HepG2 (cell line): Measurements from ENCODE around the gene MTREX. TPM values are rescaled to one million over a fixed set of nuclear protein-coding genes. Genes with fewer than 3 reads are reported as not detected.

Experiments used
- ATAC-seq: fragments of 200-7000 bp; cut with Tn5 transposase; 3 replicates; pipeline ENCODE4 v1.9.1; 2020; ENCODE audit warnings: mild to moderate bottlenecking, moderate library complexity
- BruUV-seq: library from RNA; stranded (reverse); fragments of 400-500 nt; replicated peaks from 2 replicates; lab custom pipeline; 2021; lab: Mats Ljungman, UMichigan
- CTCF ChIA-PET: fragments of 300-600 bp; formaldehyde crosslinking; extraction: SDS; loops from one replicate; lab custom pipeline; 2021; ENCODE audit warnings: low total read pairs, inconsistent platforms, low intra/inter-chr PET ratio; lab: Yijun Ruan, JAX
- POLR2A ChIA-PET: fragments of 350-600 bp; sonication (Branson Sonifier 250); formaldehyde crosslinking; loops from one replicate; lab custom pipeline; 2020; ENCODE audit warnings: antibody characterized with exemption, inconsistent platforms; lab: Yijun Ruan, JAX
- DNase-seq: peaks from one replicate; pipeline ENCODE4 v3.0.0-alpha.2; 2015; ENCODE audit warnings: low spot score
- FAIRE-seq: peaks from 3 replicates; lab custom pipeline; 2011; peaks lifted over from hg19 to GRCh38; lab: Jason Lieb, UNC
- H2AFZ ChIP-seq: one replicate; pipeline ENCODE4 v1.6.1; 2011; ENCODE audit warnings: low read length, inconsistent platforms
- H3K27ac ChIP-seq: fragments of 300-600 bp; 3 replicates; pipeline ENCODE4 v1.8.0; 2011; ENCODE audit warnings: mixed run types, mild to moderate bottlenecking, mixed read lengths, low read length, inconsistent platforms; ENCODE audit not compliant: insufficient read depth; ENCODE audit errors: extremely low read length
- H3K27me3 ChIP-seq, 2 experiments: fragments of 200-600 bp in 1 of 2; 2 replicates in 1 of 2; 3 replicates in 1 of 2; pipeline versions ENCODE4 v1.6.0 to v1.8.0; 2011; ENCODE audit warnings: low read length in 2 of 2, mild to moderate bottlenecking in 2 of 2, moderate library complexity in 2 of 2, inconsistent platforms in 1 of 2; ENCODE audit not compliant: insufficient read depth in 2 of 2, control insufficient read depth in 1 of 2
- H3K36me3 ChIP-seq, 2 experiments: fragments of 200-600 bp in 1 of 2; replicated peaks in 1 of 2; 2 replicates in 1 of 2; 3 replicates in 1 of 2; pipeline versions ENCODE4 v1.5.1 to v1.8.0; 2011; ENCODE audit warnings: low read length in 2 of 2, inconsistent platforms in 1 of 2; ENCODE audit not compliant: insufficient read depth in 2 of 2, control insufficient read depth in 1 of 2
- H3K4me1 ChIP-seq: 2 replicates; pipeline ENCODE4 v1.5.1; 2012; ENCODE audit warnings: low read length, inconsistent platforms; ENCODE audit not compliant: insufficient read depth
- H3K4me2 ChIP-seq: 2 replicates; pipeline ENCODE4 v1.6.0; 2011; ENCODE audit warnings: low read depth, low read length, inconsistent platforms
- H3K4me3 ChIP-seq, 3 experiments: fragments of 200-600 bp in 1 of 3; sonication (generic), shearing (Covaris generic) in 1 of 3; replicated peaks in 1 of 3; 2 replicates each; pipeline ENCODE4 v1.5.1; 2011 to 2016; ENCODE audit warnings: low read length in 3 of 3, inconsistent platforms in 2 of 3, low read depth in 2 of 3, mild to moderate bottlenecking in 2 of 3, control low read depth in 1 of 3, mixed read lengths in 1 of 3; ENCODE audit not compliant: insufficient read depth in 1 of 3
- H3K79me2 ChIP-seq: one replicate; pipeline ENCODE4 v1.6.1; 2011; ENCODE audit warnings: low read length, inconsistent platforms; ENCODE audit not compliant: insufficient read depth
- H3K9ac ChIP-seq: 2 replicates; pipeline ENCODE4 v1.6.0; 2011; ENCODE audit warnings: mild to moderate bottlenecking, low read depth, low read length, inconsistent platforms; ENCODE audit not compliant: insufficient read depth
- H3K9me3 ChIP-seq: 2 replicates; pipeline ENCODE4 v1.5.1; 2012; ENCODE audit warnings: mild to moderate bottlenecking, low read length
- H4K20me1 ChIP-seq: 2 replicates; pipeline ENCODE4 v1.6.0; 2011; ENCODE audit warnings: inconsistent platforms, mild to moderate bottlenecking, low read length, moderate library complexity; ENCODE audit not compliant: insufficient read depth
- ARID3A ChIP-seq: IDR thresholded peaks from 2 replicates; pipeline ENCODE4 v1.6.1; 2012; ENCODE audit warnings: low read depth, low read length, improper control_type of control experiment
- KAT2B ChIP-seq: fragments of 150-350 bp; IDR thresholded peaks from 2 replicates; pipeline ENCODE4 v1.6.1; 2014; ENCODE audit warnings: low read depth, low read length, borderline replicate concordance
- RAD21 ChIP-seq: fragments of 450-650 bp; formaldehyde crosslinking; IDR thresholded peaks from 2 replicates; pipeline ENCODE4 v1.5.0; 2020; ENCODE audit warnings: mild to moderate bottlenecking
- SMC3 ChIP-seq: IDR thresholded peaks from 2 replicates; pipeline ENCODE4 v1.6.1; 2011; ENCODE audit warnings: low read length, improper control_type of control experiment
- STAG1 ChIP-seq: sonication (generic); formaldehyde crosslinking; IDR thresholded peaks from 2 replicates; pipeline ENCODE4 v1.4.0; 2020; ENCODE audit warnings: missing genetic modification reagents
- ZC3H4 ChIP-seq: sonication (generic); formaldehyde crosslinking; IDR thresholded peaks from 2 replicates; pipeline ENCODE4 v1.4.0; 2020; ENCODE audit warnings: missing genetic modification reagents, borderline replicate concordance
- WGBS: methylation state at CpG from one replicate; pipeline ENCODE4 v1.1.6; 2017; ENCODE audit warnings: low lambda C conversion rate; 5-methylcytosine and 5-hydroxymethylcytosine counted together
- in situ Hi-C: cut with HindIII; loops from 2 replicates; pipeline ENCODE4 v1.10.0; 2017; ENCODE audit warnings: low pct_unique_long_range_greater_than_20kb; ENCODE audit not compliant: extremely low pct_ligation_motif_present
- intact Hi-C: fragments of 100-400 bp; cut with micrococcal nuclease; formaldehyde crosslinking; loops from one replicate; pipeline ENCODE4 v1.10.0; 2022; ENCODE audit not compliant: unreplicated experiment
- polyA plus RNA-seq, 8 experiments: library from polyadenylated mRNA; depleted of rRNA in 3 of 8; stranded (reverse) in 7 of 8; unstranded in 1 of 8; fragments of >200 nt; fragmentation: Illumina TruSeq in 4 of 8; extraction: Trizol in 4 of 8; gene quantifications; 2 replicates each; pipeline versions ENCODE4 v1.2.1 to v1.2.3, GENCODE V29; 2011 to 2016; ENCODE audit warnings: low read depth in 4 of 8, missing spikeins in 1 of 8, mixed read lengths in 1 of 8; ENCODE audit not compliant: insufficient read depth in 1 of 8
- total RNA-seq, 5 experiments: library from RNA; depleted of rRNA; stranded (reverse); fragments of >200 nt; fragmentation: Illumina TruSeq; extraction: Trizol; gene quantifications; 2 replicates each; pipeline ENCODE4 v1.2.3, GENCODE V29; 2016; ENCODE audit warnings: low read depth in 1 of 5
- TF ChIP-seq, protein P1 (sequence below): sonication (generic); formaldehyde crosslinking; IDR thresholded peaks from 2 replicates; pipeline ENCODE4 v1.5.0; 2020; ENCODE audit warnings: mild to moderate bottlenecking, missing genetic modification reagents, moderate library complexity

MTREX gene
- total and polyA plus RNA-seq, 2 of the 13 experiments (the other 11 are each of a cell fraction or from before 2014, with no cell fraction given) = 16.4 to 91.5 TPM

DNA sequence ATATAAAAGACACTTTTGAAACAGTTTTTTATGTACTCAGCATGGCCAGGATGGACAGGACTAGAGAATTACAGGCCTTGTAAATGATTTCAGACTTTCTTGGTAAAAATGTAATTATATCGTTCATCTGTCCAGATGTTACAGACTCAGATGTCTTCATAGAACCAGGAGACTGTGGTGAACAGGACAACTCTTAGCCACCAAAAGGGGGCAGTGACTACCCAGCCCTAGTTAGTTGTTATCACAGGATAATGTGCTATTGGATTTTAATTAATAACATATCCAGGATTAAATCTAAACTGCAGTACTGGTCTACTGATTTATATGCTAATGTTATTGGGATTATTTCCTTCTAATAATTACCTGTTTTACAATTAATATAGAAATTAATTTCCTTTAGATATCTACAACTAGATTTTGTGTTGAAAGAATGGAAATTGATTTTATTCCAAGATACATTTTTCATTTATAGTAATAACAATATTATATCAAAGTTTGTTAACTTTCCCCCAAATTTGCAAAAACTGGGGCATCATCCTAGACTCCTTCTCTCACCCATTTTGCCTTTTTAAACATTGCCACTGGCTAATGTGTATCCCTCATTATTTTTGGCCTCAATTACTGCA, 99.4 kb downstream of the MTREX start:
- POLR2A ChIA-PET = no interaction called here
- no peak for TF ChIP-seq ZC3H4 (CRISPR knock-in tag)
- peak; percentile 24; the same call in 1 of the 2 replicates for TF ChIP-seq RAD21 (CRISPR knock-in tag)
- peak; percentile 45; the same call in 1 of the 2 replicates for TF ChIP-seq SMC3
- TF ChIP-seq ARID3A = peak; percentile 50; the same call in 1 of the 2 replicates
- TF ChIP-seq STAG1 = peak; percentile 75
- TF ChIP-seq, protein P1, sequence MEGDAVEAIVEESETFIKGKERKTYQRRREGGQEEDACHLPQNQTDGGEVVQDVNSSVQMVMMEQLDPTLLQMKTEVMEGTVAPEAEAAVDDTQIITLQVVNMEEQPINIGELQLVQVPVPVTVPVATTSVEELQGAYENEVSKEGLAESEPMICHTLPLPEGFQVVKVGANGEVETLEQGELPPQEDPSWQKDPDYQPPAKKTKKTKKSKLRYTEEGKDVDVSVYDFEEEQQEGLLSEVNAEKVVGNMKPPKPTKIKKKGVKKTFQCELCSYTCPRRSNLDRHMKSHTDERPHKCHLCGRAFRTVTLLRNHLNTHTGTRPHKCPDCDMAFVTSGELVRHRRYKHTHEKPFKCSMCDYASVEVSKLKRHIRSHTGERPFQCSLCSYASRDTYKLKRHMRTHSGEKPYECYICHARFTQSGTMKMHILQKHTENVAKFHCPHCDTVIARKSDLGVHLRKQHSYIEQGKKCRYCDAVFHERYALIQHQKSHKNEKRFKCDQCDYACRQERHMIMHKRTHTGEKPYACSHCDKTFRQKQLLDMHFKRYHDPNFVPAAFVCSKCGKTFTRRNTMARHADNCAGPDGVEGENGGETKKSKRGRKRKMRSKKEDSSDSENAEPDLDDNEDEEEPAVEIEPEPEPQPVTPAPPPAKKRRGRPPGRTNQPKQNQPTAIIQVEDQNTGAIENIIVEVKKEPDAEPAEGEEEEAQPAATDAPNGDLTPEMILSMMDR (CRISPR knock-in tag) = peak; percentile 60
- no peak for TF ChIP-seq KAT2B
- Histone ChIP-seq H3K4me3 (no peak overlapping the region), H2AFZ (no peak overlapping the region), H3K79me2 (no peaks in the 10 kb centered on the region), H3K4me1 (no peaks in the 10 kb centered on the region), H3K36me3 (peaks cover 15 to 49% of the 10 kb centered on the region in 2 experiments), H3K27ac (no peak overlapping the region), H3K9ac (no peak overlapping the region), H4K20me1 (no peaks in the 10 kb centered on the region), H3K27me3 (no peaks in the 10 kb centered on the region), H3K4me2 (no peak overlapping the region), H3K9me3 (no peaks in the 10 kb centered on the region)
- DNase-seq (peak; percentile 27), ATAC-seq (peak; percentile 80), FAIRE-seq (peak; percentile 51)
- WGBS = 95% methylated on average over 1 of the region's 1 CpG
- no TSS peak for BruUV-seq
- CTCF ChIA-PET = interaction anchor here (0.9 to 1.2 kb wide), 3 partner anchors 284 to 287 kb away, joined by 3 to 4 read pairs (median 3); no protein-coding TSS in a partner anchor
- intact Hi-C loops (loop anchor here (1.0 to 10.0 kb wide), 2 partner anchors 232 to 285 kb away; partner anchors contain the start of gene CDC20B), in situ Hi-C loops (loop anchor here (5.0 kb wide), 1 partner anchor 285 kb away; no protein-coding TSS in a partner anchor)
